Measurements from ENCODE around the gene AHCYL1.

AHCYL1 gene

GRCh38 chr1:109993885-109994284, 9.3 kb downstream of the AHCYL1 start:
- in situ Hi-C loops (cut with MboI; ENCODE audit: low pct_unique_long_range_greater_than_20kb, low sequenced_read_pairs, unreplicated experiment): loop anchor here (25.0 kb wide), 1 partner anchor 457 kb away; the partner anchor contains the start of genes GNAI3 and GPR61
- no peak for DNase-seq (ENCODE audit: low spot score)
- TF ChIP-seq CTCF (IDR thresholded peaks at IDR 0.05; ENCODE audit: extremely low read depth, insufficient read depth, missing control alignments): no peak

- no peak for TF ChIP-seq CTCF (IDR thresholded peaks at IDR 0.05; ENCODE audit: extremely low read depth, insufficient read depth, missing control alignments)
- DNase-seq (ENCODE audit: low spot score): no peak
- in situ Hi-C loops (cut with MboI; ENCODE audit: low pct_unique_long_range_greater_than_20kb, low sequenced_read_pairs, unreplicated experiment): loop anchor here (25.0 kb wide), 1 partner anchor 457 kb away; the partner anchor contains the start of genes GNAI3 and GPR61
Measured at GRCh38 chr1:109994654-109995053, 10.1 kb downstream of the AHCYL1 start.

- no peak for DNase-seq (ENCODE audit: low spot score)
Measured at GRCh38 chr1:109995536-109995935, 11.0 kb downstream of the AHCYL1 start.

GRCh38 chr1:109996476-109996875, 11.9 kb downstream of the AHCYL1 start:
- no peak for TF ChIP-seq CTCF (IDR thresholded peaks at IDR 0.05; ENCODE audit: extremely low read depth, insufficient read depth, missing control alignments)
- in situ Hi-C loops (cut with MboI; ENCODE audit: low pct_unique_long_range_greater_than_20kb, low sequenced_read_pairs, unreplicated experiment): loop anchor here (25.0 kb wide), 1 partner anchor 459 kb away; the partner anchor contains the start of genes GNAI3 and GPR61
- no peak for DNase-seq (ENCODE audit: low spot score)

More at GRCh38 chr1:109995536-109995935, 11.0 kb downstream of the AHCYL1 start:
- no peak for TF ChIP-seq CTCF (IDR thresholded peaks at IDR 0.05; ENCODE audit: extremely low read depth, insufficient read depth, missing control alignments)
- in situ Hi-C loops (cut with MboI; ENCODE audit: low pct_unique_long_range_greater_than_20kb, low sequenced_read_pairs, unreplicated experiment): loop anchor here (25.0 kb wide), 1 partner anchor 458 kb away; the partner anchor contains the start of genes GNAI3 and GPR61

GRCh38 chr1:109997204-109997866, 12.8 kb downstream of the AHCYL1 start:
- no peak for DNase-seq (ENCODE audit: low spot score)
- TF ChIP-seq CTCF (IDR thresholded peaks at IDR 0.05; ENCODE audit: extremely low read depth, insufficient read depth, missing control alignments): no peak
- in situ Hi-C loops (cut with MboI; ENCODE audit: low pct_unique_long_range_greater_than_20kb, low sequenced_read_pairs, unreplicated experiment): loop anchor here (25.0 kb wide), 1 partner anchor 460 kb away; the partner anchor contains the start of genes GNAI3 and GPR61

GRCh38 chr1:109997867-109998229, 13.3 kb downstream of the AHCYL1 start:
- DNase-seq (ENCODE audit: low spot score): no peak
- in situ Hi-C loops (cut with MboI; ENCODE audit: low pct_unique_long_range_greater_than_20kb, low sequenced_read_pairs, unreplicated experiment): loop anchor here (25.0 kb wide), 1 partner anchor 461 kb away; the partner anchor contains the start of genes GNAI3 and GPR61

More at GRCh38 chr1:109997867-109998229, 13.3 kb downstream of the AHCYL1 start:
- TF ChIP-seq CTCF (IDR thresholded peaks at IDR 0.05; ENCODE audit: extremely low read depth, insufficient read depth, missing control alignments): no peak

All from GM13977 (cell line).